Measurements from ENCODE around the gene TCF7. TPM values are rescaled to one million over a fixed set of nuclear protein-coding genes. Genes with fewer than 3 reads are reported as not detected.

TCF7 gene
- total RNA-seq (2014; rRNA removed; shearing (Covaris generic)): 3.1 and 4.7 TPM in 2 replicates
- 21.5 and 25.9 TPM in 2 replicates for polyA plus RNA-seq (2015; cell fraction: cytosol; rRNA removed)
- 5.0 and 8.1 TPM in 2 replicates for polyA plus RNA-seq (2015; cell fraction: nucleus; rRNA removed)

DNA sequence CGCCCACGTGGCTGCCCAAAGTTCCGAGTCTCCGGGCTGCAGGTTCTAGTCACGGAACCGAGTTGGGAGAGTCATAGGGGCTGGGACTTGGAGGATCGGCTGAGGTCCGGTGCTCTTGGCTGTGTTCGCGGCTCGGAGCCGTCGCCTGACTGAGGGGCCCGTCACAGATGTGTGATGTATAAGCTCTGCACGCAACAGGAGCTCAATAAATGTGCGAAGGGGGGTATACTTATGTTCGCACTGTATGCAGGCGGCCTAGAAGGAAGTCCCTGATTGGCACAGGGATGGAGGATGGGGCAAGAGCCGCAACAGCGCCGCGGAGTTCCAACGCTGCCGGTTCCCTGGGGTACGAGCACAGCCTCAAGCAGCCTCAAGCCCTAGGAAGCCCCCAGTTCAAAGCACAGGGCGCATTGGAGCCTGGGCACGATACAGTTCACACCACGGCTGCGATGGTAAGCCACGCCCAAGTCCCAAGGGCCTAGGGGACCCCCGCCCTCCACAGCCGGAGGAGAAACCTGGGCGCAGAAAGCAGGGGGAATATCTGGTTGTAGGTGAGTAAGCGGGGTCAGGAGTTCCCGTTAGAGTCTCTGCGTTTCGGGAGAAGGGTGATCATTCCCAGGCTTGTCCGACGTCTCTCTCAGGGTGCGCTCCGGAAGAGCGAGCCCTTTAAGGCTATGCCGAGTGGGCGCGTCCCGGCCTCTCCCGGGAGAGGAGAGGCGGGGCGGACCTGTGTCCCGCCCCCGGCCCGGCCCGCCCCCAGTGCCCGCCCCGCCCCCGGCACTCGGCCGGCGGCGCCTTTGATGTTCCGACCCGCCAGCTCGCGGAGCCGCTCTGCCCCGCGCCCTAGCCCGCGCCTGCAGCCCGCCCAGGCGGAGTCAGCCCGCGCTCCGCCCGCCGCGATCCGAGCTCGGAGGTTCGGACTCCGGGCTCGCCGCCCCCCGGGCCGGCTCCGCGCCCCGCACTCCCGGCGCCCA lies at the start of gene TCF7:
Gene TCF7 (plus strand): TSS at position 780 of the 974 bp plus-strand sequence. CDS start 226 bp downstream, outside the sequence.
- in situ Hi-C loops (cut with HindIII; ENCODE audit: low pct_unique_long_range_greater_than_20kb, low sequenced_read_pairs): no loop called here
- DNase-seq (ENCODE audit: low read depth, low spot score): peak; percentile 78

DNA sequence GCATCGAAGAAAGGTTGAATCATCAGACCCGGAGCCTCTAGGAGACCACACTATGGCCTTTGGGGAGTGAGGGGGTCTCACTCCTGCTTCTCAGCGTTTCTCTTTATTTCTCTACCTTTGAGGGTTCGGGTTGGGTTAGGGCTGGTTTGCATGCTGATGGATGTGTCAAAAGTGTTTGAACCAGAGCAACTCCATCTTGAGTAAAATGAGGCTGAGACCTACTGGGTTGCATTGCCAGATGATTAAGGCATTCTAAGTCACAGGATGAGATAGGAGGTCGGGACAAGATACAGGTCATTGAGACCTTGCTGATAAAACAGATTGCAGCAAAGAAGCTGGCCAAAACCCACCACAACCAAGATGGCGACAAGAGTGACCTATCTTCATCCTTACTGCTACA lies 44.9 kb upstream of the TCF7 start:
- DNase-seq (ENCODE audit: low read depth, low spot score): no peak
- in situ Hi-C loops (cut with HindIII; ENCODE audit: low pct_unique_long_range_greater_than_20kb, low sequenced_read_pairs): no loop called here

DNA sequence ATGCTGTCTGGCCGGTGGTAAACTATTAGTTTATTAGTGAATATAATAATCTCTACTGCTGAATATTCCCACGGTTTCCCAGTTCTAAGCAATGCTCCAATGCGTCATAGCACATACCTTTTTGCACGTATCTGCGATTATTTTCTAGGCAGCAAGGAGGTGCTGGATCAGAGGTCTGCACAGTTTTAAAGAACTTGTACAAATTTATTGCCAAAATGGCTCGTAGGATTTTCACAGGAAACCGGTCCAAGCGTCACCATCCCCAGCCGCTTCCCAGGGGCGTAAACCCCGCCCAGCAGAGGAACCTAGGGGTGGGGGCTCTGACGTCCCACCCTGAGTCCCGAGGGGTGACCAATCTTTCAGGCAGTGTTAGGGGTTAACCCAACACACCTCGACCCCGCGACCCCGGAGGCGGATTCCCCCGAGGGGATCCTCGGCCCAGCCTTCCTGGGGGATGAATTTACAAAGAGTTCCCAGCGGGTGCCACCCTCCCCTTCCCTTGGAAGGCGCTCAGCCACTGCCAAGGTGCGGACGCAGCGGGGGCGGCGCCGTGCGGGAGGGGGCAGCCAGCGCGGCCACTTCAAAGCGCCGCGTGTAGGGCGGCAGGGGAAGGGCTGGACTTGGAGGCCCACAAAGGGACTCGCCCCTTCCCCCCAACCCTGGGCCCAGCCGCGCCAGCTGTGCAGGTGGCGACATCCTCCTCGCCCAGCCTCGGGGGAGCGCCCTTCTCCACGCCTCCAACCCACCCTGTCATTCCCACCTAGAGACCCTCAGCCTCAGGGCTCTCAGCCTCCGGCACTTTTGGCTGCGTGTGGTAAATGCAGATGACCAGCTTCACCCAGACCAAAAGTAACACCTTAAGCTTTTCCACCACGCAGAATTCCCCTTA lies 43.5 kb upstream of the TCF7 start:
- no peak for DNase-seq (ENCODE audit: low read depth, low spot score)
- in situ Hi-C loops (cut with HindIII; ENCODE audit: low pct_unique_long_range_greater_than_20kb, low sequenced_read_pairs): no loop called here

DNA sequence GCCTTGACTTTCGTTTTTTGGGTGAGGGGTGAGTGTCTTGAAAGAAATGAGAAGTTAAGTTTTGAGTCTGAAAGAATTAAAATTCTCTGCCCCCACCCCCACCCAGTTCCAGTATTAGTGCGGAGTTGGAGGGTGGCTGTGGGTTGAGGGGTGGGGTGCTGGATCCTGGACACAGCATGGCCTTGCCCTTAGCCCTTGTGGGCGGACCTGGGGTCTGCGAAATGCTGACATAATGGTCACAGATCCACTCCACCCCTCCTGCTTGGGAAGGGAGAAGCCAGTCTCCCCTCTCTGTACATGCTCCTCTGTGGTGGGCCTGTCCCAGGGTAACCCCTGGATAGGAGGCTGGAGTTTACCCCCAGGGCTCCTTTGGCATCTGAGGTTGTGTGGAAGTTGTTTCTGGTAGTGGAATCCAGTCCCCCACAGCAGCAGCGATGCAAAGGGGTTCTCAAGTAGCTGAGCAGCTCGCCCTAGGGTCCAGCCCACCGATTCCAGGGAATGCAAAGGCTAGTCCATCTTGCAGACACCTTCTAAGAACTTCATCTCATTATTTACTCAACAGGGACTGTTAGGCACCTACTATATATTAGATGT lies 42.8 kb upstream of the TCF7 start:
- in situ Hi-C loops (cut with HindIII; ENCODE audit: low pct_unique_long_range_greater_than_20kb, low sequenced_read_pairs): no loop called here

DNA sequence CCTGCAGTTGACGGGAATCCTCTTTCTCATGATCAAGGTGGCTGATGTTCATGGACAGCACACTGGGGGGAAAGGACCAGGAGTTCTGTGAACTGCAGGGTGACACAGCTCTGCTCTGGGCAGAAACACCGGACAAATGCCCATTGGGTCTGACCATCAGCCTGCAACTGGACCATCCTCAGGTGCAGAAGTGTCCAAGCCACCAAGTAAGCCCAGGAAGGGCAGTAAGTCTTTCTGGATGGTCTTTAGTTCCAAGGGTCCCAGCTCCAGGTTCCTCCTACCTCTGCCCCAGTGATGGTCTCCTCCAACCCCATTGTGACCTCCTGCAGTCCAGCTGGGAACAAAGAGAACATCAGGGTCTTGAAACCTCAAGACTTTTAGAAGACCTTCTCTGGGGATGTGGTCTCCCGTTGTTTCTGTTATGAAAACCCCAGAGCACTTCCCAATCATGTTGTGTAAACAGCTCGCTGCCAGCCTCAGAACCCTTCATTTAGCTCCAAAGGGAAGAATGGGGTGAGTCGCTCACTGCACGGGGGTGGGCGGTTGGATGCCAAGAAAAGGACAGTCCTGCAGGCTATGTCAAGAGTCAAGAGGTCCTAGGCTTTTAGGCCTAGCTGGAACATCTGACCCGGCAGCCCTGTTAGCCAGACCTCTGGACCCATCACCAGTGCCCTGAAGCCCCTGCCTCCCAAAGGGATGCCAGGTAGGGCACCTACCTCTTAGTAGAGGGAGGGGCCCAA lies 41.8 kb upstream of the TCF7 start:
- no peak for DNase-seq (ENCODE audit: low read depth, low spot score)
- in situ Hi-C loops (cut with HindIII; ENCODE audit: low pct_unique_long_range_greater_than_20kb, low sequenced_read_pairs): no loop called here

More for the DNA sequence above, 42.8 kb upstream of the TCF7 start:
- no peak for DNase-seq (ENCODE audit: low read depth, low spot score)

DNA sequence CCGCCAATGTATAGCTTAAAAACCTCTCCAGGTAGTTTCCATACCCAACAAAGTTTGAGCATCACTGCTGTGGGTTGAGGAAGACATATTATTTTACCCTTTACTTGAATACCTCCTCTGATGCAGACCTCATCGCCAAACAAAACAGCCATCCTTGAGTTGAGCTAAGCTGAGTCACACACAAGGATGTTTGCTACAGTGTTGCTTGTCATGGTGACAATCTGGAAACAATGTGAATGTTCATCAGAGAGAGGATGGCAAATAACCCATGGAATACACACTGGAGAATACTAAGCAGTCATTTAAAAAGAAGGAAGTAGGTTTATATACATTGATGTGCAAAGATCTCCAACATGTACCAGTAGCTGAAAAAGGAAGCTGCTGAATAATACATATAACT lies 41.1 kb upstream of the TCF7 start:
- no peak for DNase-seq (ENCODE audit: low read depth, low spot score)
- in situ Hi-C loops (cut with HindIII; ENCODE audit: low pct_unique_long_range_greater_than_20kb, low sequenced_read_pairs): no loop called here

DNA sequence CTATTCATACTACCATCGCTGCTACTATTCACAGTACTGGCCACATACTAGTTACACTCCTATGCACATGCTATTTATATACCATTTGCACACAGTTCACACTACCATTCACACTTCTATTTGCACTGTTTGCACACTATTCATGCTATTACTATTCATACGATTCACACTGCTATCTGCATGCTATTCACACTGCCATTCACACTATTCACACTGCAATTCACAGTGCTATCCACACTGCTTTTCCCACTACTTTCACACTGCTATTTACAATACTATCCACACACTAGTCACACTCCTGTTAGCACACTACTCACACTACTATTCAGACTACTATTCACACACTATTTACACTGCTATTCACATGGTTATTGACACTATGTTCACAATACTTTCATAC lies 39.4 kb upstream of the TCF7 start:
- in situ Hi-C loops (cut with HindIII; ENCODE audit: low pct_unique_long_range_greater_than_20kb, low sequenced_read_pairs): no loop called here
- no peak for DNase-seq (ENCODE audit: low read depth, low spot score)

DNA sequence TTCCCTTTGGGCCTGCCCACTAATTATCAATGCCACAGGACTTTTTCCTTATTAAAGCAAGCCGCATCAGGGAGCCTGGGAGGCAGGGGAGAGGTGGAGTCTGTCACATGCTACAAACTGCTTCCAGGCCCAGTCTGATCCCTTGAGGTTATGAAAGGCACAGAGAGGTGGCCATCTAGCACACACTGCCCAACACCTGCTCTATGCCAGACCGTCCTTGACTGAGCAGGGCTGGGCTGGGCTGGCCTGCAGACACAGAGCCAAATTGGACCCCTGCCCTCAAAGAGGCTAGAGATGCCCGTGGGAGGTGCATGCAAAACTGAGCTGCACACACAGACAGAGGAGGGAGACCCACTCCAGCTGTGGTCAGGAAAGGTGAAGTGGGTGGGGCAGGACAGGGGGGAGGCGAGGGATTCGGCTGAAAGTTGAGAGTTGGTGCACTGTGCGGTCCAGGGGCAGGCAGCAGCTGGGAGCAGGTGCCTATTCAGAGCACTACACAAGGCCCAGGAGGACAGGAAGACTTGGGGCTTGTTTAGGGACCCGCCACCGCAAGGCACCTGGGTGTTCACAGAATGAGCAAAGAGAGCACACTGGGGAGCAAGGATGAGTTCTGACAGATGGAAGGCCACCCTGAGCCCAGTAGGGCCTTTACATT lies 36.4 kb upstream of the TCF7 start:
- in situ Hi-C loops (cut with HindIII; ENCODE audit: low pct_unique_long_range_greater_than_20kb, low sequenced_read_pairs): no loop called here
- DNase-seq (ENCODE audit: low read depth, low spot score): no peak

DNA sequence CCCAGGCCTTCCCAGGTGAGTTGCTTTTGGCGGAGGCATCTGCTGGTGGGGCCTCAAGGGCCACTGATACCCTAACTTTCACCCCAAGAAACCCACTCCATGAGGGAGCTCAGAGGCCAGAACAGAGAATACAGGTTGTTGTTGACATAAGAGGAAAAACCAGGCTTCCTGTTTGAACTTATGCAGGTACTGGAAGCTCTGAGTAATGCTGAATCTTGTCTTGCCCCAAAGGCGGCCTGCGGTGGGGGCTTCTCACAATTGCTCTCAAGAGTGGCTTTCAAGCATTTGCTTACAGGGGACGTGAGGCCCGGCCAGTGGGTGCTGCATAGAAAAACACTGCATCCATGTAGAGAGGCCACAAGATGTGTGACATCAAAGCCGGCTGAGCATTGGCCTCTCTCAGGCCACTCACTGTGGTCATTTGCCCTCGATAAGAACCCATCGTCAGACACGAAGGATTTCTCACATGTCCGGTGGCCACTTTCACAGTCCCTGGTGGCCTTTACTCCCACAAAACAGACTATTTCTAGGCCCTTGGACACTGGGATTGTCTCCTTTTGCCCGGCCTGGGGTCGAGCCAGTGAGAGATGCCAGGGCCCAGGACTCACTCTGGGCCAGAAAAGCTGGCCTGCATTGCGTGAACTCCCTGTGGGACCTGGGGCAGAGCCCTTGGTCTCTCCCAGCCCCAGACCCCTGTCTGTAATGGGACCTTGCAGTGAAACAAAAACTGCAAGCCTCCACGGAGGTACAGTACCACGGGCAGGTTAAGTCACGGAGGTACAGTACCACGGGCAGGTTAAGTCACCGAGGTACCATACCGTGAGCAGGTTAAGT lies 34.5 kb upstream of the TCF7 start:
- no peak for DNase-seq (ENCODE audit: low read depth, low spot score)
- in situ Hi-C loops (cut with HindIII; ENCODE audit: low pct_unique_long_range_greater_than_20kb, low sequenced_read_pairs): no loop called here

DNA sequence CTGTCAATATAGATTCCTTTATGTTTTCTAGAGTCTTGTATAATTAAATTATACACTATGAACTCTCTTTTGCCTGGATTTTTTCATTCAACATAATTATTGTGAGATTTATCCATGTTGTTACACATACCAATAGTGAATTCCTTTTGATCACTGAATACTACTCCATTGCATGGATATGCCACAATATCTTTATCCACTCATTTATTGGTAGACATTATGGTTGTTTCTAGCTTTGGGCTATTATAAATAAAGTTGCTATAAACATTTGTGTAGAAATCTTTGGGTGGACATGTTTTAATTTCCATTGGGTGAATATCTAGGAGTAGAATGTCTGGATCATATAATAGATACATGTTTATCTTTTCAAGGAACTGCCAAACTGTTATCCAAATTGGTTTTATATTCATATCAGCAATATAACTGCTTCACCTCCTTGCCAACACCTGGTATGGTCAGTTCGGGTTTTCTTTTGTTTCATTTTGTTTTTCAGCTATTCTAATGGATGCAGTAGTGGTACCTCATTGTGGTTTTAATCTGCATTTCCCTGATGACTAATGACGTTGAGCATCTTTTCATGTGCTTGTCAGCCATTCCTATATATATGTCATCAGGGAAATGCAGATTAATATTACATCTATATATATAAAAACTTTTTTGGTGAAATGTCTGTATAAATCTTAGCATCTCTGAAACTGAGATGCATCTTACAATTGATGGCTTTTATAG lies 32.1 kb upstream of the TCF7 start:
- DNase-seq (ENCODE audit: low read depth, low spot score): no peak
- in situ Hi-C loops (cut with HindIII; ENCODE audit: low pct_unique_long_range_greater_than_20kb, low sequenced_read_pairs): no loop called here

DNA sequence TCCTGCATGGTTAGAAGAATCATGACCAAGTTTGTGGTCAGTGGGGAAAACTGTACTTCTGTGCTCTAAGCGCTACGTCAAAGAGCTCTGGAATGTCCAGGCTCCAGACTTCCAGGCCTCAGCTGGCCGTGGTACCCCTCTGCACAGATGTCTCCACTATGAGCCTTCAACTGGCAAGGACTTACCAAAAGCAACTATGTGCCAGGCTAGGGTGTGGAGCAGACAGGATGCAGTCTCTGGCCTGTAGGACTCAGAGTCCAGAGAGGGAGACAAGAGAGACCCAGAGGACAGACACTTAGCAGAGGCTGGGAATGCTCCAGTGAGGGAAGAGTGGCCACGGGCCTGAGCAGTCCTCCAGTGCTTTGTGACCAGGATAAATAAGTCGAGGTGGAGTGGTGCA lies 31.0 kb upstream of the TCF7 start:
- in situ Hi-C loops (cut with HindIII; ENCODE audit: low pct_unique_long_range_greater_than_20kb, low sequenced_read_pairs): no loop called here
- DNase-seq (ENCODE audit: low read depth, low spot score): no peak

DNA sequence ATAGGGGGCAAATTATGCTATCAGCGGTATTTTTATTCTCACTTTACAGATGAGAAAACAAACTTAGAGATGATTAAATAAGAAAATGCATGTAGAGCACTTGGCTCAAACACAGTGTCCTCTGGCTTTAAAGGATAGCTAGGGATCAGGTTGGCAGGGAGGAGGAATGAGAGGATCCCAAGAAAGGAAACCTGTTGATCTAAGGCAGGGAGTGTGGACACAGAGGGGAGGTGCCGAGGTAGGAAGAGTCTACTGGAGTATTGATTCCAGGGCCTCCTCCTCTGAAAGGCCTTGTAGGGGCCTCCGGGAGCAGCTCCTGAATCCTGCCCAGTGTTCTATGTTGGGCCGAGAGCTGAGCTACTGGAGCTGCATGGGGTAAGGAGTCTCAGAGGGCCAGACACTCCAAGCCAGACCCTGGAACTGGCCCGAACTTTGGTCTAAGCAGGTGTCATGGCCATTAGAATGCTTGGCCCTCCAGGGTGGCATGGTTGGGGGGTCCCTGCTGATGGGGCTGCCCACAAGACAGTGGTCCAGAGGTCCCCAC lies 30.4 kb upstream of the TCF7 start:
- in situ Hi-C loops (cut with HindIII; ENCODE audit: low pct_unique_long_range_greater_than_20kb, low sequenced_read_pairs): no loop called here
- no peak for DNase-seq (ENCODE audit: low read depth, low spot score)

DNA sequence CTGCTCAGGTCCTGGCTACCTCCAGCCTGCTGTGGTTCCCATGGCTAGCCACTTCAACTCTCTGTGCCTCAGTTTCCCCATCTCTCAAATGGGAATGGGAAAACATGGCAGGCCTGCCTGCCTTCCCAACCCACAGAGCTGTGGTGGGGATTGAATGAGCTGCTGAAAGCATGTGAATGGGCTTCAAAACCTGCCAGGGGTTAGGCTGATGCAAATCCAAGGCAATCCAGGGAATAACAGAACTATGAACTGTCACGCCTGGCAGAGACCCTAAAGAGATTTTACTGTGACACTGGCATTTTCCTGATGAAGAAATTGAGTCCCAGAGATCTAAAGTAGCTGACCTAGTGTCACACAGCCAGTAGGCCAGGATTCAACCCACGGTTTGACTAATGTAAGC lies 29.9 kb upstream of the TCF7 start:
- in situ Hi-C loops (cut with HindIII; ENCODE audit: low pct_unique_long_range_greater_than_20kb, low sequenced_read_pairs): no loop called here
- DNase-seq (ENCODE audit: low read depth, low spot score): no peak

DNA sequence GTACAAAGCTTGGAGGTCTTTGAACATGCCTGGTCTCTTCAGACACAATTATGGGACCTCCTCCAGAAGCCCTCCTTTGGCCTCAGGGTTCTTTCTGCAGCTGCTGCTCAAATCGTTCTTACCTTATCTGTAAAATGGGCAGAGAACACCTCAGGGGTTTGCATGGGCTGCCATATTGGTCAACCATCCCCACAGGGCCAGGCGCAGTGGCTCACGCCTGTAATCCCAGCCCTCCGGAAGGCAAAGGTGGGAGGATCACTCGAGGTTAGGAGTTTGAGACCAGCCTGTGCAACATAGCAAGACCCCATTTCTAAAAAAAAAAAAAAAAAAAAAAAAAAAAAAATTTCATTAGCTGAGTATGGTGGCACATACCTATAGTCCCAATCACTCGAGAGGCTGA lies 29.1 kb upstream of the TCF7 start:
- no peak for DNase-seq (ENCODE audit: low read depth, low spot score)
- in situ Hi-C loops (cut with HindIII; ENCODE audit: low pct_unique_long_range_greater_than_20kb, low sequenced_read_pairs): no loop called here

DNA sequence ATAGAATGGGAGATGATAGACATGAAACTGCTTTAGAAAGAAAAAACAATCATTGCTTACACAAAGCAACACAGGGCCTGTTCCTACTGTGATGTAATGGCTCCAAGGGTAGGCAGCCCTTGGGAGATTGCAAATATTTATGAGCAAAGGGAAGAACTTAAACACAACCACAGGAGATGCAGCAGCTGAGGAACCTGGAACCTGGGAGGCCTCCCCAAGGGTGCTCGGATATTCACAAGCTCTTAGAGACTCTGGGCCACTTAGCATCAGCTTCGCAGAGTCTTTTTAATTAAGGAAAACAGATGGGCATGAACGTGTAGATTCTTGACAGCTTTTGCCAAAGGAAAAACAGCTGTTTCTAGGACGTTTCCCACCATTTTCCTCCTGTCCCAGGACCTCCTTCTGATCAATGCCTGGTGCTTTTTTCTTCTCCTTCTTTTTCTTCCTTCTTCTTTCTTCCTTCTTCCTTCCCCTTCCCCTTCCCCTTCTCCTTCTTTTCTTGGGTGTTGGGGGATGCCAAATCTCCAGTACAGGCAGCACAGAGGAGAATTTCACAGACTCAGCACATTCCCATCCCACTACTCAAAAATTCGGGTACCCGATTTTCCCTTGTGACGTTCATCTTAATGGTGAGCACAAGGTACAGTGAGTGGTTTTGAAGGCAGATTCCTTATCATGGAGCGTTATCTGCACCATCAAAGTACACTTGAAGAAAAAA lies 28.1 kb upstream of the TCF7 start:
- DNase-seq (ENCODE audit: low read depth, low spot score): no peak
- in situ Hi-C loops (cut with HindIII; ENCODE audit: low pct_unique_long_range_greater_than_20kb, low sequenced_read_pairs): no loop called here
